Neural cell (in vitro differentiated cells): ENCODE data around the gene INS.

Source experiments
- CTCF ChIP-seq: fragments of 450-650 bp; IDR thresholded peaks from 2 replicates; pipeline ENCODE4 v1.5.1; 2014; ENCODE audit warnings: antibody characterized with exemption, mild to moderate bottlenecking, moderate library complexity; ENCODE audit not compliant: poor library complexity, severe bottlenecking
- EP300 ChIP-seq: fragments of 450-650 bp; conservative IDR thresholded peaks from 2 replicates; pipeline ENCODE4 v1.6.1; 2014; ENCODE audit warnings: antibody characterized with exemption, mild to moderate bottlenecking, moderate library complexity; ENCODE audit not compliant: poor library complexity, severe bottlenecking
- EZH2 ChIP-seq: fragments of 200-600, 300-800 bp; shearing (Covaris generic), sonication (generic); IDR thresholded peaks from 2 replicates; pipeline ENCODE4 v1.6.1; 2014; ENCODE audit warnings: antibody characterized with exemption, low read length, borderline replicate concordance, mild to moderate bottlenecking; ENCODE audit not compliant: insufficient read depth, poor library complexity, severe bottlenecking
- RAD21 ChIP-seq: fragments of 450-650 bp; conservative IDR thresholded peaks from 2 replicates; pipeline ENCODE4 v1.6.1; 2014; ENCODE audit warnings: antibody characterized with exemption, mild to moderate bottlenecking, moderate library complexity
- SMC3 ChIP-seq: fragments of 450-650 bp; conservative IDR thresholded peaks from 2 replicates; pipeline ENCODE4 v1.6.1; 2014; ENCODE audit warnings: antibody characterized with exemption, mild to moderate bottlenecking, moderate library complexity; ENCODE audit not compliant: poor library complexity

DNA sequence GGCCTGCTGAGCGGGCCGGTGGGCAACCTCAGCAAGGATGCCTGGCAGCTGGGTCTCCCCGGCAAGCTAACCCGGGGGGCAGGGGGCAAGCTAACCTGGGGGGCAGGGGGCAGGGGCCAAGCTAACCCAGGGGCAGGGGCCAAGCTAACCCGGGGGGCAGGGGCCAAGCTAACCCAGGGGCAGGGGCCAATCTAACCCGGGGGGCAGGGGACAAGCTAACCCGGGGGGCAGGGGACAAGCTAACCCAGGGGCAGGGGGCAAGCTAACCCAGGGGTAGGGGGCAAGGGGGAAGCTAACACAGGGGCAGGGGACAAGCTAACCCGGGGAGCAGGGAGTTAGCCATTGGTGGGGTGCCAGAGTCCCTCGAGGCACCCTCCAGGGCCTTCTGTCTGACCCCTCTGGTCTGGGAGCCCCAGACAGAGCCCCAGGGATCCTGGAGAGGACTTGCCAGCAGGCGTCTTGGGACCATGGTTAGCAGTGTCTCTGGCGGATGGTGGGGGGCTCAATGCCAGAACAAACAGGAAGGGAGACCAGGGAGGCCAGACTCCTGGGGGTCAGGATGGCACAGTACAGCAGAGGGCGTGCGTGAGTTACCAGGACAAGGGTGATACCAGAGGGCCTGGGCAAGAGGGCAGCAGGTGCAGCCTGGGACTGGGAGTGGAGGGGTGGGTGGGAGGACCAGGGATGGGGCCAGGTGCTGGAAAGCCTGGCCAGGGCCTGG, 37.9 kb downstream of the INS start:
- TF ChIP-seq CTCF (no peak), SMC3 (no peak), EP300 (no peak), RAD21 (no peak), EZH2 (no peak)
